GM19193 (cell line): ENCODE results near the gene BCAP29.

Experiments
- POLR2A ChIP-seq: IDR thresholded peaks from 4 replicates; pipeline ENCODE4 v1.6.1; 2011; ENCODE audit not compliant: insufficient read depth, insufficient read length; ENCODE audit errors: extremely low read depth

BCAP29 gene

DNA sequence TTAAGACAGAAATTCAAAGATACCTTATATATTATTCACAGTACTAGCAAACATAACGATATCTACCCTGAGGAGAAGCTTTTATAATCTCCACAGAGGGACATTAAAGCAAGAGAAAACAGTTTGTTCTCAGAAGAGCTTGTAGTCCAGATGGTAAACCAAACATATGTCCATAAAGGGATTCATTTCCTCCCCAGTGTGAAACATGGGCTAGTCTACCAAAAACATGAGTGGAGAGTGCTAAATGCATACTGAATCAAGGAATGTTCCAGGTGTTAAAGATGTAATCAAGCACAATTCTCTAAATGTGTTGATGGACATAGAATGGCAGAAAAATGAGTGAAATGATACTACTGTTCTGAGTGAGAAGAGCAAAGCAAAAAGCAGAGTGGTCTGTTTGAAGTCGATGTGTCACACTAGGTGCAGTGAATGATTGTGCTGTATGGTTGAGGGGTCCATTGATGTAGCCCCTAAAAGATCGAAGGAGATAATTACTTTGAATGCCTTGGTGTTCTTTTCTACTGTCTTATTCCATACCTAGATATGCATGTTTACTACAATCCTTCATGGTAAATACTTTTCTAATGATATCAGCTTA, 25.3 kb downstream of the BCAP29 start:
- TF ChIP-seq POLR2A: no peak

DNA sequence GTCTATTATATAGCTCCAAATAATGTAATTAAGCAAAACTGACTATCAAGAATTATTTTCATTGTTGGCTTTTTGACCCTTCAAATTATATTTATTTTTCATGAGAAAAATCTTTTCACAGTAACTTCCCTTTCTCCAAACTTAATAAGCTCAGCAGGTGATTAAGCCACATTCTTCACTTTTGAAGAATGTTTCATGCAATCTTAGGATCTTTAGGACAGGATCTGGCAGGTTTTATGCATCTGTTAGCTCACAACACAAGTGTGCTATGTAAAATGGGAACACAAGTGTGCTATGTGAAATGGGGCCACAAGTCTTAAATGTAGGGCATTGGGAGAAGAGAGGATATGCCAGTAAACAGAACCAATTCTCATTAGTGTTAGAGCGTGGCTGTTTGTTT, 26.3 kb downstream of the BCAP29 start:
- TF ChIP-seq POLR2A: no peak

DNA sequence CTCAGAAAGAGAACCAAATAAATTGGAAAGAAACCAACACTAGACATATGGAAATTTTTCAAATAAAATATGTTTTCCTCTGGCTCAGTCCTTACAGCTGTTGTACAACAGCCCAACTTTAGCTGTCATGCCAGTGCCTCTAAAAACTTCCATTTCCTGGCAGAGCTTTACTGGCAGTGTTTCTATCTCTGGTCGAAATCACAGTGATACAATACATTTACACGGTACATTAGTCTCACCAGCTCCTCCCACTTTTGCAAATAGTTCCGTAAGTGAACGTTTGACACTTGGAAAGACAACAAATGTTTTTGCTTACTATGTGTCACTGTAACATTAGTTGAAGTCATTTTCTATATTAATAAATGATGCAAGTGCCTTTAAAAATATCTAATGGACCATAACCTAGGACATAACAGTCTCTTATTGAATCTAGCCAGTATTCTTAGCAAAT, 29.8 kb downstream of the BCAP29 start:
- TF ChIP-seq POLR2A: no peak

DNA sequence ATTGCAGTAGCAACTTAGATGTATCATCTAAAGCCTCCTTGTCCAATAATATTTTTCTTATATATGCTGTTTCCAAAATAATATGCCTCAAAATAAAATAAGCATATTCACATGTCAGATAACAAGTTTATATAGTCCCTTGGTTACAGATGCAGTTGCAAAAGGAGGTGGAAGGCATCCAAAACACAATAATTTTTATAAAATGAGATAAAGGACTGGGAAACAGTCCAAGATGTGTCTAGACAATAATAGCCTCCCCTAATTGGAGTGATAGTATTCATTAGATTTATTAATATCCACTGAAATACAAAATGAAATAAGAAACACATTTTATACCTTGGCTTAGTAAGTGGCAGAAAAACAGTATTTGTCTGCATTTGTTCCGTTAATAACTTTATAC, 30.3 kb downstream of the BCAP29 start:
- no peak for TF ChIP-seq POLR2A

DNA sequence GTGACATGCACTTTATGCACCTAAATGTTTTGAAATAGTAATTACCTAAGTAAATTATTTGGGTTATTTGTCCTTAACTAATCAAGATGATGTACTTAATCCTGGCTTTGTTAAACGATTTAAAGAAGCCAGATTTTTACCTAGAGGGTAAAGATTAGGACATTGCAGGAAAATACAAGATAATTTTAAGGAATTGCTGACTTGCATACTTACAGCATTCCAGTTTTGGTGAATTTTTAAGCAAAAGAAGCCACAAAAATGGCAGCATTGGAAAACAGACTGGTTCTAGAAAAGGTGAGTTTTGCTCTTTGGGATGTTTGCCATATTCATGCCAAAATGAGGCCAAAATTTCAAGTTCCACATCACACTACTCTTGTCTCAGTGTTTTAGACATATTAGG, 33.4 kb downstream of the BCAP29 start:
- no peak for TF ChIP-seq POLR2A

DNA sequence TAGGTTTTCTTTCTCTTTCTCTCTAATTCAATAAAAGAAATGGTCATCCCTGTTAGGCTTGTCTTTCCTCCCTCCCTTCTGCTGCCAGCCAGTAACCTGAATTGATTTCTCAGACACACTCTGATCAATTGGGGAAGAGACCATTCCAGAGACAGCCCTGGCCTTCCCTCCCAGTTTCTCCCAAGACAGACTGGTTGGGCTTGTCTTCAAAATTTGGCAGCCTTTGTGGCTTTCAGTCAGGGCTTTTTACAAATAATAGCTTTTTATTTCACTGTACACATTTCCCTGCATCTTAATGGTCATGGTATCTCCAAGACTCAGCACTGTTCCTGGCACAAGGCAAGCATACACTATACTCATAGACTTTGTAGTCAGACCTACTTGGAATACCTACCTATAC, 33.9 kb downstream of the BCAP29 start:
- no peak for TF ChIP-seq POLR2A

DNA sequence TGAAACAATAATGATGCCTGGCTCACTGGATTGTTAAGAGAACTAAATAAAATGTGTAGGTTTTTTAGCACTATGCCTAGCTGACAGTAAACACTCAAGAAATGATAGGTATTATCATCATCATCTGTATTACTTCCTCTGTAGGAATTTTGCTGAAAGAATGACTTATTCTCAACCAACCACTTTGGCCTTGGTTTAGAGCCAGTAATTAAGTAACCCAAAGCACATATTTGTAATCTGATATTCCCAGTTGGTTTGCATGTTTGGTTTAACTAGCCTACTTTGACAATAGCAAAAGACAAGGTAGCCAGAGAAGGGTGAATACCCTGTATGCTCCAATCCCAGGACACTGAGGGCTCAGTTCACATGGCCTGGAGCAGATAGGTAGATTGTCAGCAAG, 34.4 kb downstream of the BCAP29 start:
- TF ChIP-seq POLR2A: no peak

DNA sequence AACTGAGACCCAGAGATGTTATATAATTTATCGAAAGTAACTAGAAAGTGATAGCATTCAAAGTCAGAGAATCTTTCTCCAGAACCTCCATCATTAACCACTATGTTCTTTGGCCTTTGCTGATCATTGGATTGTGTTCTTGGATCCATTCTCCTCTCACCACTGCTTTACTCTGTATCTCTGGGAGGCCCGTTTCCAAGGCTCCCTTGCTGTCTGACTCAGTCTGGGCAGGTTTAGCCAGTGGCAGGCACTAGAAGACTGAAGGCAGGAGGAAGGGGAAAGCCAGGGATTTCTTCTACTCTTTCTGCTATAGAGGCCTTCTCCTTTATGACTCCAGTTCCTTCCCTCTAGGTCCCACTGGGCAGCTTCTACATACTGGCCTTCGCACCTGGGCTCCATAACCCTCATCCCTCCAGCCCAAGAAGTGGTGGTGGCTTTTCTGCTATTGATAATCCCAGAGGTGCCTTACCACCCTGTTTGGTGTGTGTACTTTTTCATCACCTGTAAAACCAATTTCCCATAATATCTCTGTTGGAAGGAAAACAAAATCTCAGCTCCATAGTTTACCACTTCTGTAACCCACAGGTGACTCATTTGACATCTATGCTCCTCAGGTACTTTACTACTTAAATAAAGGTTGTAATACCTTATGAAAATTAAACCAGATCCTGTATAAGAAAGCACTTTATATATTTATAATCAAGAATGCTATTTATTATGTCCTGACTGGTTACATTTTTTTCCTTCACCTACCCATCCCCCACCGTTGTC, 36.0 kb downstream of the BCAP29 start:
- TF ChIP-seq POLR2A: no peak

DNA sequence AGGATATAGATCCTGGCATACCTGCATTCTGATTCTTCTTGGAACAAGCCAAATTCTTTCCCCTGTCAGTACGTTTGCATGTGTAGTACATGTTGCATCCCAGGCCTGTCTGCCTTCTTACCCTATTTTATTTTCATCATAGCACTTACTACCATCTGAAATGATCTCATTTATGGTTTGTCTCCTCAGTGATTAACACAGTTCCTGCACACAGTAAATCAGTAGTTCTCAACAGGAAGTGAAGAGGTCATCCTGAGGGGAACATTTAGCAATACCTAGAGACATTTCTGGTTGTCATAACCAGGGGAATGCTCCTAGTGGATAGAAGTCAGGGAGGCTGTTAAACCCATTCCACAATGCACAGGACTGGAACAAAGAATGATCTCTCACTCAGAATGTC, 42.4 kb downstream of the BCAP29 start:
- TF ChIP-seq POLR2A: no peak

DNA sequence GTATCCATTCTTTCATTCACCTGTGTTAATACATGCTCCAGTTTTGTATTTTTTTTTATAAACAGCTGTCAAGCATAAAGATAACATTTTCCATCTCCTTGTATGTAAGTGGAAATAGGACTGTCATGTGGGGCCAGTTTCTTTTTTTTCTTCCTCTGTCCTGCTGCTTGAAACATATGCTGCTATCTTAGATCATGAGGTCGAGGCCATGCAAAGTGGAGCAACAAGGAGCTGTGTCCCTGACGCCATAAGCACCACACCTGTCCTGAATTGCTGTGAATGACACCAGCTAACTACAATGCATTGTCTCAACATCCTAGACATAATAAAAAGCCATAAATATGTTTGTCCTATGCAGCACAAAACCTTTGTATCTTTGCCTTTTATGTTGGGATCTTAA, 42.8 kb downstream of the BCAP29 start:
- TF ChIP-seq POLR2A: no peak

DNA sequence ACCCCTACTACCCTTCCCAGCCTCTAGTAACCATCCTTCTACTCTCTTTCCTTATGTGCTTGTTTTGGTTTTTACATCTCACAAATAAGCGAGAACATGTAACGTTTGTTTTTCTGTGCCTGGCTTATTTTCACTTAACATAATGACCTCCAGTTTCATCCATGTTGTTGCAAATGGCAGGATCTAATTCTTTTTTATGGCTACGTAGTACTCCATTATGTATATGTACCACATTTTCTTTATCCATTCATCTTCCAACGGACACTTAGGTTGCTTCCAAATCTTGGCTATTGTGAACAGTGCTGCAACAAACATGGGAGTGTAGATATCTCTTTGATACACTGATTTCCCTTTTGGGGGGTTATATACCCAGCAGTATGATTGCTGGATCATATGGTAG, 47.0 kb downstream of the BCAP29 start:
- no peak for TF ChIP-seq POLR2A

DNA sequence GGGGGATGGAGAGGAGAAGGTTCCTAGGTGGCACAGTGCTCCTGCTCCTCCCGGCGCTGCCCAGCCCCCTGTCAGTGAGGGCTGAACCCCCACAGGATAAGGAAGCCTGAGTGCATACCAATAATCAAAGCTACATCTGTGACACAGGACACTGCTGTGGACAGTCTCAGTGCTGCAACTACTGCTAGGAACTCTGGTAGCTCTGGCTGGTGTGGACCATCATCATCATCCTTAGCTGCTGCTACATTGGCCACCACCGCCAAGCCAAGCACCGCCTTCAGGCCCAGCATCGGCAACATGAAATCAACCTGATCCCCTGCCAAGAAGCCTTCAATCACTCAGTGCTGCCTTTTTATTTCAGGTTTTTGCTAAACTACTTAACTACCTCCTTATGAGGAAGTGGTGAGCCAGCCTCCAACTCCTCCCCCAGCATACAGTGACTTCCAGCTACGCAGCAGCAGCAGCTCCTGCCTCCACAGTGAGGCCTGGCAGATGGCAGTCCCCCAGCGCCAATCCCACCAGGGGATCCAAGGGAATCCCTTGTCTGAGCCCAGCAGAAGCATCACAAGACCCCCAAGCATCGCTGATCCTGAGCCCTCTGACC, 48.5 kb downstream of the BCAP29 start:
- no peak for TF ChIP-seq POLR2A

DNA sequence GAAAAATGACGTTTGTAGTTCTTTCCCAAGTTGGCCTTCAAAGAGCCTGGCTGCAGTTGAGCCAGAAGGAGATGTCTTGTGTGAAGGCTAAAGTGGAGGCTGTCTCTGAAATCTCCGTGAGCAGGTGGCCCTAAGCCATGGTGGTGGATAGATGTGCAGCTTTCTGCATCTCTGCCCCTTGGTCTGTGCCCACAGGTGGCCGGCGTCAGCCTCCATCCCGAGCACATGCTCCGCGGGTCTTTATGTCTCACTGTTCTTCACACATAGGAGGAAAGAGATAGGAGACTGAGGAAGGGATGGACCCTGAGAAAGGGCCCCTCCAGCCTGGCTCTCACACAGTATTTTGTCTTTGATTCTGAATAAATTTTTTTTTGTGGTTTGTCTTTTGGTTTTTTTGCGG, 50.3 kb downstream of the BCAP29 start:
- TF ChIP-seq POLR2A: no peak

DNA sequence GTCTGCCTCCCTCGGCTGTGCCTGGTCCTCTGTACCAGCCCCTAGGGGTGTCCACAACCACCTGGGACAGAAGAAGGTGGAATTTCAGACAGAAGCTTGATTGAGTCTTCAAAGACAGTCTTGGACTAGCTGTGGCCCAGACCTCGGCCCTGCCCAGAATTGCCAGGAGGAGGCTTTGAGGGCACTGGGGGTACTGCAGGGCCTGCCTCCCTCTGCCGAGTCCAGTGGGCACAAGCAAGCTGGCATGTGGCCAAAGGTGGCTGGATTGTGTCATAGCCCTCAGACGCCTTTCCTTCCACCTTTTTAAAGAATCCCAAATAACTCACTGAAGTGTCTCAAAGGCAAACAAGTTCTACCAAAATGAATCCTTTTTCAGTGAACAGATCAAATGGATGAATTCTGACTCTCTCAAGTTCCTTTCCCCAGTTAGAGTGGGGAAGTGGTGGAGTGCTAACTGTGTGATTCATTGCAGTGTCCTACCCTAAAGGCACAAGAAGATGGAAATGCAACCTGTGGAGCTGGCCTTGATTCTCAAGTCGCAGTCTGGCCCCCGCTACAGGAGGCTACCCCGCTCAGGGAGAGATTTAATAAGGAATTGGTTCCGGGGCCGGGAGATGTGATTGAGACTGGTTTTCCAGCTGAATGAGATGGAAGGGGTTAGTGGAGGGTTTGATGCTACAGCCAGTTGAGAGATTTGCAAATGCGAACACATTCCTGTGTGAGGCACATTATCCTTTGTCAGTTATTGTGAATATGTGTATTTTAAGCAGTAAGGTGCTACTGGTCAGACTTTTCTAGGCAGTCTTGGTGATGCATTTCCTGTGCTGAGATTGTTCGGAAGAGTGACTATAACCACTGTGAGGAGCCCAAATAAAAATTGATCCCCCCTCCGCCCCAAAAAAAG, 51.8 kb downstream of the BCAP29 start:
- no peak for TF ChIP-seq POLR2A

DNA sequence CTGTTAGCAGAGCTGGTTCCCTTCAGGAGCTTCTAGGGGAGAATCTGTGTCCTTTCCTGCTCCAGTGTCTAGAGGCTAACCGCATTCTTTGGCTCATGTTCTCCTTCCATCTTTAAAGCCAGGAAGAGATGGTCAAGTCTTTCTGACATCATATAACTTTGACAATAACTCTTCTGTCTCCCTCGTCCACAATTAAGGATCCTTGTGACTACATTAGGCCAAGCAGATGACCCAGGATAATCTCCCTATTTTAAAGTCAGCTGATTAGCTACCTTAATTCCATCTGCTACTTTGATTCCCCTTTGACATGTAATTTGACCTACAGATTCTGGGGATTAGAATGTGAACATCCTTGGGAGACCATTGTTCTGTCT, 52.4 kb downstream of the BCAP29 start:
- TF ChIP-seq POLR2A: no peak
